ENCODE data around the gene KLC3.

DNA sequence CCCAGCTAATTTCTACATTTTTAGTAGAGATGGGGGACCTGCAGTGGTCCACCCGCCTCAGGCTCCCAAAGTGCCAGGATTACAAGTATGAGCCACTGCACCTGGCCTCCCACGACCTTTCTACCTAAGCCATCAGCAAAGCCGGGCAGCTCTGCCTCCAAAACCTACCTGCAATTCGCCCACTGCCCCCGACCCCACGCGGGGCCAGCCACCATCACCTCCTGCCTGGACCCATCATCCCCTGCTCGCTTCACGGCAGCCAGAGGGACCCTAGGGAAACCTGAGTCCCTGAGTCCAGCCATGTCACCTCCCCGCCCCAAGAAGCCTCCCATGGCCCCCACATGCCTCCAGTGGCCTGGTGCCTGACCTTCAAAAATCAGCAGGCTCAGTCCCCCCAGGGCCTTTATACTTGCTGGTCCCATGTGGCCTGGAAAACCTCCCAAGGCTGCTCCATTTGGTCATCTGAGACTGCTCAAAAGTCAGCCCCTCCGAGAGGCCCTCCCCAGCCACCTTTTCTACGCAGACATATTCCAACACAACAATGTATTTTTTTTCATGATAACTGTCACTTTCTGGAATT is 17.8 kb downstream of the KLC3 start:
- TF ChIP-seq, protein P1, sequence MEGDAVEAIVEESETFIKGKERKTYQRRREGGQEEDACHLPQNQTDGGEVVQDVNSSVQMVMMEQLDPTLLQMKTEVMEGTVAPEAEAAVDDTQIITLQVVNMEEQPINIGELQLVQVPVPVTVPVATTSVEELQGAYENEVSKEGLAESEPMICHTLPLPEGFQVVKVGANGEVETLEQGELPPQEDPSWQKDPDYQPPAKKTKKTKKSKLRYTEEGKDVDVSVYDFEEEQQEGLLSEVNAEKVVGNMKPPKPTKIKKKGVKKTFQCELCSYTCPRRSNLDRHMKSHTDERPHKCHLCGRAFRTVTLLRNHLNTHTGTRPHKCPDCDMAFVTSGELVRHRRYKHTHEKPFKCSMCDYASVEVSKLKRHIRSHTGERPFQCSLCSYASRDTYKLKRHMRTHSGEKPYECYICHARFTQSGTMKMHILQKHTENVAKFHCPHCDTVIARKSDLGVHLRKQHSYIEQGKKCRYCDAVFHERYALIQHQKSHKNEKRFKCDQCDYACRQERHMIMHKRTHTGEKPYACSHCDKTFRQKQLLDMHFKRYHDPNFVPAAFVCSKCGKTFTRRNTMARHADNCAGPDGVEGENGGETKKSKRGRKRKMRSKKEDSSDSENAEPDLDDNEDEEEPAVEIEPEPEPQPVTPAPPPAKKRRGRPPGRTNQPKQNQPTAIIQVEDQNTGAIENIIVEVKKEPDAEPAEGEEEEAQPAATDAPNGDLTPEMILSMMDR (IDR thresholded peaks at IDR 0.05; ENCODE audit: borderline replicate concordance, extremely low read depth, low read length, poor library complexity, severe bottlenecking) = no peak
- TF ChIP-seq EZH2 (IDR thresholded peaks at IDR 0.05; ENCODE audit: borderline replicate concordance, low read depth, low read length, severe bottlenecking) = no peak
